GM18498 (cell line): Measurements from ENCODE around the gene IRAK4.
A peak's percentile ranks its signal among the peaks of the same experiment; 100 is the strongest.

Experiments
- ATAC-seq: cut with Tn5 transposase; IDR thresholded peaks from one replicate; pipeline ENCODE4 v1.9.1; 2021; ENCODE audit warnings: mild to moderate bottlenecking, moderate library complexity; ENCODE audit not compliant: unreplicated experiment

IRAK4 gene

DNA sequence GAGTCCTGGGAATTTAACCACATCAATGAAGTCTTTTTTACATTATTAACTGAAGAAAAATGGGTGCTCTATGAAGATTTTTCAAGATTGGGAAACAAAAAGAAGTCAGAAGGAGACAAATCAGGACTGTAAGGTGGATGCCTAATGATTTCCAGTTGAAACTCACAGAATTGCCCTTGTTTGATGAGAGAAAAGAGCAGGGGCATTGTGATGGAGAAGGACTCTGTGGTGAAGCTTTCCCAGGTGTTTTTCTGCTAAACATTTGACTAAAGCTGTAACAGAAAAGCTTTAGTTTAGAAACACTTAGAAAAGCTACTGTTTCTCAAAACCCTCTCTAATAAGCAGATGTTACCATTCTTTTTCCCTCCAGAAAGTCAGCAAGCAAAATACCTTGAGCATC is 5.8 kb downstream of the IRAK4 start:
- no peak for ATAC-seq

DNA sequence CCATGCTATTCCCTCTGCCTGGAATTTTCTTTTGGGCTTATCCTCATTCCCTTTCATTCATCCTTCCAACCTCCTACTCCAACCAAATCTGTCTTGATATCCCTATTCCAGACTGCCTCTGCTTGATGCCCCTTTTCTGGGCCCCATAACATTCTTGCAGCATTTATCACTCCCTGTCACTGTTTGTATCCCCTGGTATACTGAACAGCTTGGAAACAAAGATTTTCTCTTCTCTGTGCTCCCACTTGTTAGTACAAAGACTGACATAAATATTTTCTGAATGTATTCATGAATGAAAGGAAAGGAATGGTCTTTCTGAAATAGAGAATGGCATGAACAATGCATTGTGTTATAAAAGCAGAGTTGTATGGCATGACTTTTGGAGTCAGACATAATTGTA is 7.5 kb downstream of the IRAK4 start:
- no peak for ATAC-seq

DNA sequence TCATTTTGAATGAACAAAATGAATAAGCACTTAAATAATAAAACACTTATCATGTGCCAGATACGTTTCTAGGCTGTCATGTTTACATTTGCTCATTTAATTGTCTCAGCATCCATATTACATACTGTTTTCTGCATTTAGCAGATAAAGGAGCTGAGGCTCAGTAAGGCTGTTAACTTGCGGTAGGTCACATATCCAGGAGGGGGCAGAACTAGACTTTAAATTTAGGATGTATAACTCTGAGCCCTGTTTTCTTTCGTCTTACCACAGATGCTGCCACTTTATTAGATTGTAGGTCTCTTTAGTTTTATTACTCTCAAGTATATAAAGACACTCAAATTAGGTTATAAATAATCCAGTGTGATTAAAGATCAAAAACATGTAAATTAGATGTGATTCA is 17.7 kb downstream of the IRAK4 start:
- ATAC-seq = no peak

DNA sequence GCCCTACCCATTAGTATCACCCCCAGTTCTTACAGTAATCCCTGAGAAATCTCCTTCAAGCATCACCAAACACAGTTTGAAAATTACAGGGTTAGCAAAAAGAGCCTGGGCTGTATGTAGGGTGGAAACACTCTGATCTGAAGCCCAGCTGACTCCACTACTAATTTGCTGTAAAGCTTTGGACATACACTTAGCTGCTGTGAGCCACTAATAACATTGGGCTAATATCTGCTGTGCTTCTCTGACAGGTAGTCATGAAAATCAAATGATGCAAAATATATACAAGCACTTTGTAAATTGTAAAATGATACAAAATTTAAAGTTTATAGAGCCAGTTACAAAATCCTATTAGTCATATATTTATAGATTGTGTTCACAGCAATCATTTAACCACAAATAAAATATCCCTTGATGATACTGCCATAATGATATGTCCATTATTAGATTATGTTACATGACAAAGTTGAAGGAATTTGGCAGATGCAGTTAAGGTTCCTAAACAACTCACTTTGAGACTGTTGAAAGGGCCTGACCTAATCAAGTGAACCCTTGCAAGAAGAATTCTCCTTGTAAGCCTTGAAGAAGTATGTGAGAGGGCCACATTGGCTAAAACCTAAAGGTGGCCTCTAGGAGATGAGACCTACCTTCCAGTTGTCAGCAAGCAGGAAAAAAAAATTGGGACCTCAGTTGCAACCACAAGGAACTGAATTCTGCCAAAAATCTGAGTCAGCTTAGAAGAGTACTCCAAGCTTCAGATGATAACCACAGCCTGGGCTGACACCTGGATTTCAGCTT is 28.3 kb downstream of the IRAK4 start:
- ATAC-seq = no peak

DNA sequence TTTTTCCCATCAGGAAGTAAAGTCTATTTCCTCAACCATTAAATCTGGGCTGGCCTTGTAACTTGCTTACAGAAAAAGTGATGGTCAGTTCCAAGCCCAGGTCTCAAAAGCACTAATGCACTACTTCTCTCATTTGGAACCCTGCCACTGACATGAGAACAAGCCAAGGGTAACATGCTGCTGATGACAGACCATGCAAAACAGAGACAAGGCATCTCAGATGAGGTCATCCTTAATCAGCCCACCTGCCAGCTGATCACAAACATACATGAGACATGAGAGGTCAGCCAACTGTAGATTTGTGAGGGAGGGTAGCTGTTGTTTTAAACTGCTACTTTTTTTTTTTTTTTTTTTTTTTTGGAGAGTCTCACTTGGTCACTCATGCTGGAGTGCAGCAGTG is 31.2 kb downstream of the IRAK4 start:
- no peak for ATAC-seq

DNA sequence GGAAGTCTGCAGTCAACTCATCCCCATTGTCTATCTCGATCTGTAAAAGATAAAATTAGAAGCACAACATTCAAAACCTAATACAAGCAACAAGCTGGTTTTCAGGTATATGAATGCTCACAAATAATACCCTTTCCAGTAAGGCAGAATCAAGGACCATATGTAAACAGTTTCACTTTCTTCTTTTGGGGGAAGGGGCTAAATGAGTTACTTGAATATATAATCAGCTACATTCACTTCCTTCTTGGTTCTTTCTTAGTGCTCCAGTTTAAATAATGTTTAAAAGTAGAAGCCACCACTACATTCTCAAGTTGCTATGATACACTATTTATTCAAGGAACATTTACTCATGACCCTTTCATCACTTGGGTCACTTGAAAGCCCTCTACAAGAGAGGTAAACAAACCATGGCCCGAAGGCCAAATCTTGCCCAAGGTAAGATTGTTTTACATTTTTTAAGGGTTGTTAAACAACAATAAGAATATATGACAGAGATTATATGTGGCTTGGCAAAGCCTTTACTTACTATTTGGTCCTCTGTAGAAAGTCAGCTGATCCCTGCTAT is 37.0 kb downstream of the IRAK4 start:
- no peak for ATAC-seq

DNA sequence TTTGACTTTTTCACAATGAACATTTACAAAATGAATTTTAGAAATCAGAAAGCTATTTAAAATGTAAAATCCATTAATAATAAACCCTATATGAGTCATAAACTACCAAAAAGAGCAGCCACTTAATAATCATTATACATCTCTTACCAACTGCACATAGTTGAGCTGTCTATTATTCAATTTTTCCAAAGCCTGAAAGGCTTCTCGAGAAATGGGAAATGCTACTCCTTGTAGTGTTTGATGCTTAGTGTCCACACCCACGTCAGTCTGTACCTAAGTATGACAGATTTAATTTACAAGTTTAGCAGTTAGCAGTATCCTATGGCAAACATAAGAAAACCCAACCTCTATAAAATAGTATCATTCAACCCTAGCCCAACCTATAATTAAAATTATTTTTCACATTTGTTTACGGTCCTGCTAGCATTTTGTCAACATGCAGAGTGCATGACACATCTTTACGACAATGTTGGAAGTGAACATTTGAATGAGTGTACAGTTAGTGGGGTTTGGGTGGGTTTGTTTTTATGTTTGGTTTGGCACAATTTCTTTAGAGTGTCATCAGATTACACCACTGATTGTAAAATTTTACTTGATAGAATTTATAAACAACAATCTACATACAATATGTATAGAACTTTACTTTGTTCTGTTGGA is 38.9 kb downstream of the IRAK4 start:
- ATAC-seq = no peak

DNA sequence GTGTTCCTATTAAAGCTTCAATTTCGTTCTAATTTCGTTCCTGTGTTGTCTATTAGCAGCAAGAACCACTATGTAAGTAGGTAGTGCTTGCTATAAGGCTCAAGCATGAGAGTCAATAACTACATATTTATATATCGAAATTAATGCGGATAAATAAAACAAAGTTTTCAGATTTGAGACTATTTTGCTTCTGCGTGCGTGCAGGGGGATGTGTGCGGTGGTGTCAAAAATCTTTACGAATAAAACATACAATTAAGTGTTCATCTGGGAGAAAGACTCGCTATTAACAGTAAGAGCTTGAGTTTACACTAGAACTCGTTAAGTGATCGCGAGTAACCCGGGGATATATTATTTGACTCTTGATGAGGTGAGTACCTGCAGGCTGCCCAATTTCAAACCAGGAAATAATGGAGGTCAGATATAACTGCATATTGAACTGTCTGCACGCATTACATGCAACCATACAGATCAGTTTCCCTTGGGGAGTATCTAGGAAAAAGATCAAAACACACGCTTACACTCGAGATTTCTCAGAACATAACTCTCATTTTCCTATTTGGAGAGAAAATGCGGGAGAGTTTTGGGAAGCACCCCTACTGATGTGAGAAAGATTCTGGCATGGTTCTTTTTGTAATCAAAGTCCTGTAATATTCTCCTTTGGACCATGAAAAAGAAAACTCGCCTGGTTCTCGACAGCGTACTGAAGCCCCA is 46.6 kb downstream of the IRAK4 start:
- ATAC-seq = no peak

DNA sequence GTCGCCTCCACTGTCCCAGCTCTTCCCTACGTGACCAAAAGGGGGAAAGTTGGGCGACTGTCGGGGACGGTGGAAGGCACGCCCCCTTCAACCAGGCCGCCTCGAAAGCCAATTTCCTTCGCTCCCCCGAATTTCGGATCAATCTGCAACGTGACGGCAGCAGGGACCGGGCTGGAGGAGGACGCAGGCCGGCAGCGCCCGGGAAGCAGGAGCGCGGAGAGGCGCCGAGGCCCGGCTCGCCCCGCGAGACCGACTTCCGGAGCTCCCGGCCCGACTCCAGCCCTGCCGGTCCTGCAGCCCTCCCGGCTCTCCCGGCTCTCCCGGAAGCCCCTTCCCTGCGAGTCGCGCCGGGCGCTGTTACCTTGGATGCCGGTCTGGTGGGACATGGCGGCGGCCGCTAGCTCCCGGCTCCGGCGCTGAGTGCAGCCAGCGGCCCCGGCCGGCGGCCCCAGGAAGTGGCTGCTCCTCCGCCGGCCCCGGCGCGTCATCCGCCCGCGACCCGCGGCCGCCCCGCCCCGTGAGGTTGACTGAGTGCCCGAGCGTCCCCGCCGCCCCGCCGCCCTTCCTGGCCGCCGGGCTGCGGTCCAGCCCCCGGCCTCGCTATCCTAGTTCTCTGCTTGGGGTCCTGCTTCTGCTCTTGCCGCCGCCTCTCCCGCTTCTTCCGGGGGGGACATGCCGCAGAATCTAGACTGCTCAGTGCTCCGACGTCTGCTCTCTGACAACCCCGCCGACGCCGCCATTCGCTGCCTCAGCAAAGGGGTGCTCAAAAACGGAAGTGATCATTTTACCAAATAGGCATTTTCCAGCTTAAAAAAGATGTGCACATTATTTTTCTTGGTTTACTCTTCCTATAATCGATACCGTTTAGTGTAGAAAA is 47.3 kb downstream of the IRAK4 start, which contains the start of gene TWF1:
TSS of gene TWF1 (minus strand) at position 458 of the 877 bp plus-strand sequence. CDS start at position 386, 72 bp downstream.
- peak; percentile 96 for ATAC-seq

DNA sequence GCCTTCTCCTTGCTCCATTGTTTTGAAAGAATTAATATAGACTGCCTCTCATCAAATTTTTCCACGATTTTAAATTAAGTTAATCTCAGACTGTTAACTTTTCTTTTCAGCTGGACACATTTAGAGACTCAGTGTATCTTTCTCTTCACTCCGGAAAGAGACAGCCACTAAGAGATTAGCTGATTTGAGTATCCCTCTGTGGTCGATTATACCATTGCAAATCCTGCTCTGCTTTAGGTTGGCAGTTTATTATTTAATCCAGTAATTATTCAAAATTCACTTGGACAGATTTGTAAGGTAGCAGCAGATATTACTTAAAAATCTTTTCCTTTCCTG is 48.0 kb downstream of the IRAK4 start:
- no peak for ATAC-seq

DNA sequence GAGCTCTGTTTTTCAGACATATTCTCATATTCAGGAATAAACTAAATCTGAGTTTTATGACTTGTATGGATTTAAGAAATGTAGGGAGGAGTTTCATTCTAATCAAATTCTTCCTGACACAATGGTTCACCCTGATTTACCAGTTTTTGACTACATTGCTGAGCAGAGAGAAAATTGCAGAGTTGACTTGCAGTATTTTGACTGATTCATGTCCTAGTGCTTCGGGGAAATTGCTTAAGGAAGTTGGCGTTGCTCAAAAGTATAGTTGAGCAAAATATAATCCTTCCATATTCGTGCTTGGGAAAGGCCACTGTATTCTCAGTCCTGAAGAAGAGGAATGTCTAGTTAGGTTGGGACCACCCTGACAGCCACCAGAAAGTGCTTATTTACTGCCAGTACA is 48.6 kb downstream of the IRAK4 start:
- ATAC-seq = no peak

DNA sequence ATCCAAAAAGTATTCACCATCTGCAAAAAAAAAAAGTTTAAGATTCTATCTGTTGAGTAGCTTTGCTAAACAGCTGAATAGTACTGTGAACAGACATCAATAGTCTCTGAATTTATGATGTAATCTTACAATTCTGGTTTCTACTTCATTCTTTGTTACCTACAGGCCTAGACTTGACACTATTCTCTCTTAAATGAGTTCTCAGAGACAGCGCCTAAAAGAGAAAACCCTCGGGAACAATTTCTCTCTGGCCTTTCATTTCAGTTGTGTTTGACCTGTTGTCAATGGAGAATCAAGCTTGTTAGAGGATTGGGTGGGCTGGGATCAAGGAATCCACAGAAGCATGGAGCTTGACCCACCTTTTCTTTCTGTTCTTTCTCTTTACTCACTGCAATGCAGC is 53.3 kb downstream of the IRAK4 start:
- no peak for ATAC-seq

DNA sequence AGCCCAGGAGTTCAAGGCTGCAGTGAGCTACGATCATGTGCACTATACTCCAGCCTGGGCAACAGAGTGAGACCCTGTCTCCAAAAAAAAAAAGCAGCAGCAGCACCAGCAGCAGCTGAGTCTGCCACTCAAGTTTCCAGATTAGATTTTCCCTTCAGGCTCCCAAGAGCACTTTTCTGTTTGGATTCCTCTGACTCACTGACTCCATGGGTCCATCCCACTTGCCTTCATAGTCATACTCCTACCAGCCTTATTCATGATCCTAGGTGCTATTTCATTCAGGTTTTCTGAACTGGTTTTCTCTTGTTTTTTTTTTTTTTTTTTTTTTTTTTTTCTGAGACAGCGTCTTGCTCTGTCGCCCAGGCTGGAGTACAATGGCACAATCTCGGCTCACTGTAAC is 54.2 kb downstream of the IRAK4 start:
- ATAC-seq = no peak

DNA sequence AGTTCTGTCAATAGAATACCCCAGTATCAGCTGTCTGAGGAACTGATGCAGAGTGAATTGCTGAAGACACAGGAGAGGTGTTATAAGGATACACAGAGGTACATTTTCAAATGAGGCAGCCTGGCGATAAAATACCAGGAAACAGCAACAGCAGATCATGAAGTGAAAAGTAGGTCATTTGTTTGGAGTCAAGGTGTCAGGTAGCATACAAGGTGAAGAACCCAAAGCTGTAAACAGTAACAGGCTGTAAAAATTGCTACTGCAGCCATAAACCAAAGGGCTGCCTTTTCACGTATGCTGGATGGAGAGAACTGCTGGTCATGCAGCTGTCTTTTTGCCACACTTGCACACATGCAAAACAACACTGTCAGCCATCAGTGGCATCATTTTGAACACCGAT is 56.7 kb downstream of the IRAK4 start:
- ATAC-seq = no peak

DNA sequence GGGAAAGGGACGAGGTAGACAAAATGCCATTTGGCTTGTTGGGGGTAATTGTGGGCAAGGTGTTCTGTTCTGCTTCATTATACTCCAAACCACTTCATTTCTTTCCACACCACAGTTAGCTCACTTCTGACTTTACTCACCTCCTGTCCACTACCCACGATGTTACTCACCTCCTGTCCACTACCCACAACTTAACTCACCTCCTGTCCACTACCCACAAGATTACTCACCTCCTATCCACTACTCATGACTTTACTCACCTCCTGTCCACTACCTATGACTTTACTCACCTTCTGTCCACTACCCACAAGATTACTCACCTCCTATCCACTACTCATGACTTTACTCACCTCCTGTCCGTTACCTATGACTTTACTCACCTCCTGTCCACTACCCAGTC is 57.4 kb downstream of the IRAK4 start:
- no peak for ATAC-seq

DNA sequence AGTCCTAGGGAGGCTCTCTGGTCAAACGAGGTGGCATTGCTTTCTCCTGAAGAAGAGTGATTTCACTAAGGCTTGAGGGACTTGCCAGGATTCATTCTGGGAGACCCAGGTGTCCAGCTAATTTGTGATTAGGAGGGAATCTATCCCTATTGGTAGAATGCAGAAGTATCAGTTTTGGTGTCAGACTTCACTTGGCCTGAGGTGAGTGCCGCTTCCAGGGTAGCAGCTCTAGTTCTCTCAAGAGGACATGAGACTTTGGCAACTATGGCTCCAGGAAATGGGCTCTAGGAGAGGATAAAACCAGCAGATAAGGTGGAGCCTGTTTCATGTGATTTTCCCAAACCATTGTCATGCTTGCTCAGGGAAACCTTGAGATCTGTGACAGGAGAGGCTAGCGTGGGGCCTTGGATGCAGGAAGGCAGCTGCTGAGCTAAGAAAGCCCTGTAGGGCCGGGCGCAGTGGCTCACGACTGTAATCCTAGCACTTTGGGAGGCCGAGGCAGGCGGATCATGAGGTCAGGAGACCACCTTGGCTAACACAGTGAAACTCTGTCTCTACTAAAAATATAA is 65.5 kb downstream of the IRAK4 start:
- no peak for ATAC-seq

DNA sequence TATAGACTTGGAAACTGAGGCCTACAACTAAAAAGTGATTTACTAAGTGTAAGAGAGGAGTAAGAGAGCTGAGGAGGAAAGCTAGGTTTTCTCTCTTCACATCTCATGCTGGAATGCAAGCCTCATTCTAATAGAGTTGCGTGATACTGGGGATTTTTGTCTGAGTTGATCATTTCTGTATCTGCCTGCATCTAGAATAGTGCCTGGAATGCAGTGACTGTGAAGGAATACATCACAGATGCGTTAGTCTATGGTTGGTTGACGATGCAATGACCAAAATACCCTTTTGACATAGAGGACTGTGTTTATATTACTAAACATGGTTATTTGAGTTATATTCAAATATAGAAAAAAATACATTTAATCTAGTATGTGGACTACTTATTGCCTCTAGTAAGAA is 67.9 kb downstream of the IRAK4 start:
- no peak for ATAC-seq

DNA sequence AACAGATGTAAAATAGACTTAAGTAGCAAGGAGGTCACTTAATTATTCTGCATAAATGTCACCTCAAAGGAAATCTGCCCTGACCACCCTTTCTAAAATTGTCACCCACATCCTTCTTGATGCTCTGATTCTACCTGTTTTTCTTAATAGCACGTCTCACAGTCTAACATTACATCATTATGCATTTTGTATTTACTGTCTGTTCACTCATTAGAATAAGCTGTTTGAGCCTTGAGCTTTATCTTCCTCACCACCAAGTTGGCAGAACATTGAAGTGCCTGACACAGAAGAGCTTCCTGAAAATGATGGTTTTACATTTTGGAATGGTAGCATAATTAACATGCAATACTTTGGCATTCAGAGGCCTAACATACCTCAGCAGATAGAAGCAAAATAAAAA is 68.3 kb downstream of the IRAK4 start:
- no peak for ATAC-seq

DNA sequence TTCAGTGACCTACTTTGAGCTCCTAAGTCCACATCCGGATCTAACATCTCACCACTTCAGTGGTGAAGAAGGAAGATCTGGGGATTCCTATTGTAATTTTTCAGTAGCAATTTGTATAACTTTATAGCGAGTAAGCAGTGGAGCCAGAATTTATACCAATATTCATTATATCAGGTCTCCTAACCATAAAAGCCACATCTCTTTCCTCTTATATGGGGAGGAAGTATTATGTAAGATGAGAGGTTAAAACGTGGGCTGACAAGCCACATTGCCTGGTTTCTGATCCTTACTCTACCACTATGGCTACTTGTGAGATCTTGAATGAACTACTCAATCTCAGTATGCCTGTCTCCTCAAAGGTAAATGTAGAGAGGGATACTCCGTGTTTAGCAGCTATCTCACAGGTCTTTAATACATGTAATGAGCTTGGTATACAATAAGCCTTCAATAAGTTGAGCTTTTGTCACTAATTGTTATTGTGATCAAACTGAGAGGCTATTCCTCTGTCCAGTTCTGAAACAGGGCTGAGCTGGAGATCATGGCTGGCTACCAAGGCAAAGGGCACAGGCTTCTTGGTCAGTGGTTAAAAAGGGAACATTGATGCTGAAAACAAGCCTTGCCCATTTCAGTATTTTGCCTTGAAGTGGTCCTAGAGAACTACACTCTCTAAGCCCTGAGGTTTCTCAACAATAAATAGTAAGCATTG is 73.9 kb downstream of the IRAK4 start:
- ATAC-seq = no peak

DNA sequence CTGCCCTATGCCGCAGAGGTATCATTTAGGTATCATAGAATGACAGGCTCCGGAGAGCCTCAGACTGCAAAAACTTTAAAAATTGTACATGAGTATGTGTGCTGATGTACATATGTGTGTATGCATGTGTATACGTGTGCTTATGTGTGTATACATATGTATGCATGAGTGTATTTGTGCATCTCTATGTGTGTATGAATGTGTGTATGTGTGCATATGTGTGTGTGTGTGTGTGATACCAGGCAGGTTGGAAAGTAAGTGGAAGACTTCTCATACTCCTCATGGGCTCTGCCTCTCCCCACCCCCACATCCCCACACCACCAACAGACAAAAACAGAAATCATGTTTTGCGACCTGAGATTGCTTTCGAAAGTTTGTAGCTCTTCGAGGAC is 76.5 kb downstream of the IRAK4 start:
- ATAC-seq = peak; percentile 15
